ENCODE data around the gene ASB18.

The ASB18 gene

GRCh38 chr2:236241181-236242056 is 22.8 kb downstream of the ASB18 start:
- DNase-seq (ENCODE audit: low read depth), result peak; percentile 62

GRCh38 chr2:236240228-236240990 is 23.8 kb downstream of the ASB18 start:
- DNase-seq (ENCODE audit: low read depth), result peak; percentile 94

- DNase-seq (ENCODE audit: low read depth), result peak; percentile 9
Measured at GRCh38 chr2:236239276-236240065, 24.7 kb downstream of the ASB18 start.

- DNase-seq (ENCODE audit: low read depth), result no peak
Measured at GRCh38 chr2:236238751-236239150, 25.5 kb downstream of the ASB18 start.

GRCh38 chr2:236237468-236238190 is 26.6 kb downstream of the ASB18 start:
- no peak for DNase-seq (ENCODE audit: low read depth)

DNA sequence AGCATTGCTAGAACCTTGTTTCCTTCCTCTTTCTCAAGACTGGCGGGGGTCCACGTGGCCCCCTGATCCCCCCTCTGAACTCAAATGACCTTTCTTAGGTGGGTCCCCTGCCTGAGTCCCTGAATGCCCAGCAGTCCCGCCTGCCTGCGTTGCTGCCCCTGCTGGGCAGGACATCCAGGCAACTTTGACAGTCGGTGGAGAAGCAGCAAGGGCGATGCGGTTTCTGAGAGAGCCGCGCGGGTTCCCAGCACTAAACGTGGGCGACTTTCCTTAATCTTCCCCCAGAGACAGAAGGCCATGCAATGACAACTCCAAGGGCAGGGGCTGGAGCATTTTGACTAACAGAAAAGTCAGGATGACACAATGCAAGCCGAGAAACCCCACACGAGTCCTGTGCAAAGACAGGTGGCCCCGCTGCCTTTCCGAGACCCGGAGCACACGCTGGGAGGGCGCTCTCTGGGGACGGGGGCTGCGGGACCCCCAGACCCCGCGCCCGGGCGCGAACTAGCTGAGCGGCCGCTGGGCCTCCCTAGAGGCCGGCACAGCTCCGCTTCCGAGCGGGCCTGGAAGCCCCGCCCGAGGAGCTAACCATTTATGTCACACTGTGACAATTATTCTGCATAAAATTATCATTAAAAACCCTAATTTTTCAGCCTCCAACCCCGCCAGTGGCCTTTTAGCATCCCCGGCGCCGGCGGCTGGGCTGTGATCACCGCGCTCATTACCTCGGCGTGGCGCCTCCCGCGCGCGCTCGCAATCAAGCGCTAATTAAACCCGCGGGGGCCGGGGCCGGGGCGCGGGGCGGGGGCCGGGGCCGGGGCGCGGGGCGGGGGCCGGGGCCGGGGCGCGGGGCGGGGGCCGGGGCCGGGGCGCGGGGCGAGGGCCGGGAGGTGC is 27.4 kb downstream of the ASB18 start:
- no peak for DNase-seq (ENCODE audit: low read depth)

GRCh38 chr2:236229186-236229585 is 35.0 kb downstream of the ASB18 start:
- no peak for DNase-seq (ENCODE audit: low read depth)

DNA sequence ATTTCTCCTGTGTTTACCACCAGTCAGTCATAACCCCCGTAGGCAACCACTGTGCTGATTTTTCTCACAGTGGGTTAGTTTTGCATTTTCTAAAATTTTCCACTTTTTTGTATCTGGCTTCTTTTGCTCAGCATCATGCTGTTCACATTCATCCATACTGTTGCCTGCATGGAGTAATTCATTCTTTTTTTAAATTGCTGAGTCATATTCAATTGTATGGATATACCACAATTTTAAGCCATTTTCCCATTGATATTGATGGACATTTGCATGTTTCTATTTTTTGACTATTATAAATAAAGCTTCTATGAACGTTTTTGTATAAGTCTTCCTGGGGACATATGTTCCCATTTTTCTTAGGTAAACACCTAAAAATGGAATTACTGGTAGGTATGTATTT is 40.5 kb downstream of the ASB18 start:
- DNase-seq (ENCODE audit: low read depth), result no peak

DNA sequence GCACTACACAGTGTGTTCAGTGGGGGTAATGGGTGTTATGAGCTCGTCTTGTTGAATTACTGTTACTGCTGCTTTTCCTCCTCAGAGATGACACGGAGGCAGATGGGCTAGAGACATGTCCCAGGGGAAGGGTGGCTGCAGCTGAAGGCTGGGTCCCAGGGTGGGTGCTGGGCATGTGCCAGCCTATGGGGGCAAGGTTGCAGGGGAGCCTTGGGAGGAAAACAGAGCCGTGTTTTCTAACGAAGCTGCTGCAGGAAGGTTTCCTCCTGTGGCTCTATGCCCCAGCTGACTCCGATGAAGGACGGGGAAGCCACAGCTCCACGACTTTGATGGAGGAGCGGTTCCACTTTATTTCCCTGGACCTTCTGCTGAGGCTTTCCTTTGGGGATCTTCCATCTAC is 42.4 kb downstream of the ASB18 start:
- DNase-seq (ENCODE audit: low read depth), result no peak

- DNase-seq (ENCODE audit: low read depth), result no peak
Measured at GRCh38 chr2:236219411-236219810, 44.8 kb downstream of the ASB18 start.

DNA sequence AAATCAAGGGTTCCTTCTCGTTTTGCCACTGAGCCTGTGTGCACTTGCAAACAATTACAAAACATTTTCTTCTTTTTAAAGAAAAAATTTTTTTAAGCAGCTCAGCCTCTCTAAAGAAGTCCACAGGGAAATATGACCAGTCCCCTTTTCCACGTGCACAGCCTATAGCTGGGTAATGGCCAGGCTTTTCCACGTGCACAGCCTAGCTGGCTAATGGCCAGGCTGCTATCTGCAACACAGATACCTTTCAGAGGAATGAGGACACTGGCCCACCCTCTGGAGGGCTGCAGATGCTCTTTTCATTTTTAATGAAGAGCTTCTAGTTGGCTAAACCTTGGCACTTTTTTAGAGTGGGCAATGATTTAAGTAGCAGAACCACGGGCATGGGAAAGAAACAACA is 46.3 kb downstream of the ASB18 start:
- no peak for DNase-seq (ENCODE audit: low read depth)

DNA sequence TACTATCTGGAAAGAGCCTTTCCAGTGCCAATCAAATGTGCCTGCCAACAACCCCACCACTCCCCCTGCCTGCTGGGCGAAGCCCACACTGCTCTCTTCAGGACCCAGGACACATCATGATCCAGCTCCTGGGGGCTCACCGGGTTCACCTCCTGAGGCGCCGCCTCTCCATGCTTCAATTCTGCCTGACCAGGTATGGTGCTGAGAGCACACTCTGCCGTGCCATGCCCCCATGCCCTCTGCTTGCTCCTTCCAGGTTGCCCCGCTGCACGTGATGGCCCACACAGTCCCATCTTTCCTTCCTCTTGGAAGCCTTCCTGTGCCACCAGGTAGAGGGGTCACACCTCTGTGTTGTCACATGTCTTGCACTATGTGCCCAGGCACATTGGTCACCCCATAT is 47.5 kb downstream of the ASB18 start:
- DNase-seq (ENCODE audit: low read depth), result no peak

GRCh38 chr2:236215761-236216333 is 48.4 kb downstream of the ASB18 start:
- DNase-seq (ENCODE audit: low read depth), result no peak

DNA sequence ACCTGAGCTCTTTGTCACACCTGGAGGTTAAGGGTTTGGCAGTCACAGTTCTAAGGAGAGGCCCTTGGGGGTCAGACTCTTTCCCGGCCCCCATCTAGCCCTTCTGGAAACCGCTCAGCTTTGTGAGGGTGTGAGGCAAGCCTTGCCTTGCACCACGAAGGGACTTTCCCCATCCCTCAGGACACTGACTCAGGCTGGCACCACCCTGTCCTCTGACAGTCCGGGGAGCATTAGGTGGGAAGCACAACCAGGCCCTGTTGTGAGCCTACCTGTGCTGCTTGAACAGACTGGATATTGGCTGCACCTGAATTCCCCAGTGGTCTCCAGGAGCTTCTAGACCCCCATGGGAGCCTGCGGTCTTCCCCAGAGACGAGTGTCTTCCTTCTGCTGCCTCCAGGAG is 49.0 kb downstream of the ASB18 start:
- DNase-seq (ENCODE audit: low read depth), result no peak

DNA sequence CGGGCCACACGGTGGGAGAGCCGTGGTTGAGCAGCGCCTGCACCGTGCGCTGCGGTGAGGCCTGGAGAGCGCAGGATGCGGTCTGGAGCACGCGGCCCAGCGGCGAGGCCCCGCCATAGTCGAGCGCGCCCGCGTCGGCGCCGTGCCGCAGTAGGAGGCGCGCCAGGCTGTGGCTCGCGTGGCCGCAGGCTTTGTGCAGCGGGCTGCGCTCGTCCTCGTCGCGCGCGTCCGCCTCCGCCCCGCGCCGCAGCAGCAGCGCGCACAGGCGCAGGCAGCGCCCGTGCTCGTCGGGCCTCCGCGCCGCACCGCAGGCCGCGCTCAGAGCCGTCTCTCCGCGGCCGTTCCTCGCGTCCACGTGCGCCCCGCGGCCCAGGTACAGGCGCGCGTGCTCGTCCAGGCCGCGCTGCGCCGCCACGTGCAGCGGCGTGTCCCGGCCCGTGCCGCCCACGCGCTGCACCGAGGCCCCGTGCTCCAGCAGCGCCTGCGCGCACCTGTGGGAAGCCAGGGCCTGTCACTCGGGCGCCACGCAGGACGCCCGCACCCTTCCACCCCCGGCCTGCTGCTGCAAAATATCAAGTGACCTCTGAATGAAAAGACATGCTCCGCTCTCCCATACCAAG is 49.7 kb downstream of the ASB18 start:
- no peak for DNase-seq (ENCODE audit: low read depth)

DNA sequence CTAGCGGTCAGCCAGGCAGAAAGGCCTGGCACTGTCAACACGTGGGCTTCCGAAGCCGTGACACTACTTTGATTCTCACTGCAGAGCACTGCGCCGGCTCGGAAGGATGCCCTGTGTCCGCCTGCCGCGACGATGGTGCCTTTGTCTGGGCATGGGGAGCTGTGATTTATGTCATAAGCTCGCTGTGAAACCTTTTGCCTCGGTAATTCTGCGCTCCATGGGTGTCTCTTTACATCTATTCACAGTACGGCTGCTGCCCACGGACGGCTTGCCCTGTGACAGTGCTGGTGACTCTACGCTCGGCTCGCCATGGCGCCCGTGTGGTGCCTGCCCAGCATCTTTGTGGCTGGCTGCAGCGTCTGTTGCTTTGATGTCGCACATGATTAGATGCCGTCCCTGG is 52.9 kb downstream of the ASB18 start:
- DNase-seq (ENCODE audit: low read depth), result no peak

DNA sequence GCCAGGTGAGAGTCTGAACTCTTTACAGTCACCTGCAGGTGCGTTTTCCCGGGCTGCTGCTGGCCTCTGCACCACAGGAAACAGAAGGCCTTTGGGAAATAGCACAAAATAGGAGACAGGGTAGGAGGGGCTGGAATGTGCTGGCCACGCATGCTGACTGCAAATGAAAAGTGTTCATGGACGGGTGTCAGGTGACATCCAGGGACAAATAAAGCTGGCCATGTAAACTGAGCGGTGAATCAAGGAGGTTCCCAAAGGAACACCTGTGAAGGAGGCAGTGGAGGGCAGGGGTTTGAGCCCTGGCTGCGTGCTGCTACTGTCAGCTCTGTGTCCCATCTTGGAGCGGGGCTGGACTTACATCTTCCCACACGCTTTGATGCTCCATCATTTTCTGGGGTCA is 53.7 kb downstream of the ASB18 start:
- no peak for DNase-seq (ENCODE audit: low read depth)

DNA sequence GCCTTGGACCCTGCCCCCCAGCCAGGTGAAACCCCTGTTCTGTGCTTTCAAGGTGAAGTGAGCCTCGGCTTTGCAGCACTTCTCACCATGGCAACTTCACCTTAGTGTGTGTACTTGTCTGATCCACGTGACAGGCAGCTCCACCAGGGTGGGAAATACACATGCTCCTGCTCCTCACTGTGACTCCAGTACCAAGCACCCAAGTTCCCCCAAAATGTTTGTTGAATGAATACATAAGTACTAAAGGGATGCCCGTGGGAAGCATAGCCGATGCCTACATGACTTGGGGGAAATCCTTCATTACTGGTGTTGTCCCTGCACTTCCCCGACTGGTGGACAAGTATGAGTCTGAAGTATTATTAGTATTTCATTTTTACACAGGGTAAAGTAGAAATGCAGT is 54.2 kb downstream of the ASB18 start:
- DNase-seq (ENCODE audit: low read depth), result no peak

- DNase-seq (ENCODE audit: low read depth), result peak; percentile 24
Measured at GRCh38 chr2:236209535-236209934, 54.7 kb downstream of the ASB18 start.

Data from EH (cell line).